GM12875 (cell line): ENCODE data around the gene LAMTOR2.

ENCODE experiments used
- H3K4me3 ChIP-seq: one replicate; pipeline ENCODE4 v1.5.1; 2011; ENCODE audit warnings: low read depth, low read length, control low read depth
- CTCF ChIP-seq: IDR thresholded peaks from 2 replicates; pipeline ENCODE4 v1.5.1; 2011; ENCODE audit warnings: low read depth, mild to moderate bottlenecking, control low read depth, inconsistent platforms, low read length, moderate library complexity, borderline replicate concordance; ENCODE audit not compliant: insufficient read depth

Gene LAMTOR2

GRCh38 chr1:156072251-156072650 lies 17.7 kb downstream of the LAMTOR2 start:
- no peak for TF ChIP-seq CTCF
- no peak overlapping the region for H3K4me3 ChIP-seq

- H3K4me3 ChIP-seq: no peak overlapping the region
- no peak for TF ChIP-seq CTCF
These were observed 18.6 kb downstream of the LAMTOR2 start for GRCh38 chr1:156073110-156073687.

- TF ChIP-seq CTCF: no peak
- no peak overlapping the region for H3K4me3 ChIP-seq
These were observed 19.2 kb downstream of the LAMTOR2 start for GRCh38 chr1:156073740-156074139.

GRCh38 chr1:156074661-156075060 lies 20.1 kb downstream of the LAMTOR2 start:
- TF ChIP-seq CTCF: no peak
- H3K4me3 ChIP-seq: no peak overlapping the region

- TF ChIP-seq CTCF: no peak
- H3K4me3 ChIP-seq: no peak overlapping the region
These were observed 20.6 kb downstream of the LAMTOR2 start for GRCh38 chr1:156075162-156075561.

- no peak for TF ChIP-seq CTCF
- H3K4me3 ChIP-seq: peak overlapping the region; percentile 46
These were observed 21.2 kb downstream of the LAMTOR2 start for GRCh38 chr1:156075775-156076204.

GRCh38 chr1:156076609-156077429 lies 22.2 kb downstream of the LAMTOR2 start:
- H3K4me3 ChIP-seq: peak overlapping the region; percentile 46
- TF ChIP-seq CTCF: no peak
